Fibroblast of villous mesenchyme (primary cell): ENCODE measurements around the gene CRNKL1. TPM values are rescaled to one million over a fixed set of nuclear protein-coding genes. Genes with fewer than 3 reads are reported as not detected.
A peak's percentile ranks its signal among the peaks of the same experiment; 100 is the strongest.

Source experiments
- DNase-seq: peaks from one replicate; pipeline ENCODE4 v3.0.0-alpha.2; 2010; ENCODE audit warnings: low read depth
- H3K4me3 ChIP-seq: 2 replicates; pipeline ENCODE4 v1.5.1; 2011; ENCODE audit warnings: low read depth, mild to moderate bottlenecking, low read length
- CTCF ChIP-seq: IDR thresholded peaks from 2 replicates; pipeline ENCODE4 v1.5.1; 2012; ENCODE audit warnings: low read depth, mild to moderate bottlenecking, low read length; ENCODE audit not compliant: insufficient read depth
- total RNA-seq: library from RNA; depleted of rRNA; stranded (reverse); fragments of >200 nt; gene quantifications from 2 replicates; pipeline ENCODE4 v1.2.3, GENCODE V29; 2012

CRNKL1 gene
- total RNA-seq, 1 donor = 31.1 TPM

DNA sequence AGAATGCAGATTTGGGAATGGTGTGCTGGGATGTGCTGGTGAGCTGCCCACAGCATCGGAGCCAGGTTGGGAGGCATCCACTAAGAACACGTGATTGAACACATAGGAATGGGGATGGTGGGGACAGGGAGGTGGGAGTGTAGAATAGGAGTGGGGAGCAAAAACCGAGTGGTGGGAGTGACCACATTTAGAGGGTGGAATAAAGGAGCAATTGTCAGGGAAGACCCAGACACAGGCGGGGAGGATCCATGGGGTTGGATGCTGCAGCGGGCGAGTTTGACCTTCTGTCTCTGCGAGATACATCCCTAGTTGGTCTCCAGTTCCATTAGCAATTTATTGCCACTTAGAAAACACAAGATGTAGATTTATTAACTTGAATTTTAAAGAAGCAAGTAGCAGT lies 30.4 kb downstream of the CRNKL1 start:
- DNase-seq = no peak
- H3K4me3 ChIP-seq = no peak overlapping the region
- no peak for TF ChIP-seq CTCF

GRCh38 chr20:20020908-20021307 lies 31.4 kb downstream of the CRNKL1 start:
- no peak for TF ChIP-seq CTCF
- no peak for DNase-seq
- H3K4me3 ChIP-seq = no peak overlapping the region

DNA sequence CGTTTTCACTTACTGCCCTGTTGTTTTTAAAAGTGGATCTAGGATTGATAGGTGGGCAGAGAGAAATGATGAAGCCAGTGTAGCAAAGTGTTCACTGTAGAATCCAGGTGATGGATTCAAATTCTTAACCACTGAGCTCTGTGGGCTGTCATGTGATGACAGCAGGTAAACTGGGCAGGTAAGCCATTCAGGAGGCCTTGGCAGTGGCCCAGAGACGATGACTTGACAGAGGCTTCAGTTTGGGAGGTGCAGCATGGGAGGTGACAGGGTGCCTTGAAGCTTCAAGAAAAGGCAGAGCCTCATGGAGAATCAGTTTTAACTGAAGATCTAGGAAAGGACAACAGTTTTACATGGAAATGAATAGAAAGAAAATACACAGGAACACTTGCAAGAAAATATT lies 33.1 kb downstream of the CRNKL1 start:
- H3K4me3 ChIP-seq = no peak overlapping the region
- DNase-seq = no peak
- TF ChIP-seq CTCF = no peak

DNA sequence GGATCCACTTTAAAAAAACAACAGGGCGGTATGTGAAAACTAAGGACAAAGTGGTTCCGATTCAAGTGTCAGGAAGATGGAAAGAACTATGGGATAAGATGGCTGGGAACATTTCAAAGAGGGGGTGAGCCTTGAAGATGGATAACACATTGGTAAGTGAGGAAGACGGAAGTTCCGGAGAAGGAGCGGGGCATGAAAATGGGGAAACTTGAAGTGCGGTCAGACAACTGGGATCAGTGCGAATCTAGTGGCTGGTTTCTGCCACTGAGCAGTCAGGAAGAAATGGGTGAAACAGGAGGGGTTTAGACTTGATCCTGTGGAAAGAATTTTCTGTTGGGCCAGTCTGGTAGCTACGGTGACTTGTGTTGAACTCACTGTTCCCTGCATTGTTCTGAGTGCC lies 33.9 kb downstream of the CRNKL1 start:
- TF ChIP-seq CTCF = no peak
- no peak for DNase-seq
- H3K4me3 ChIP-seq = peak overlapping the region; percentile 78

DNA sequence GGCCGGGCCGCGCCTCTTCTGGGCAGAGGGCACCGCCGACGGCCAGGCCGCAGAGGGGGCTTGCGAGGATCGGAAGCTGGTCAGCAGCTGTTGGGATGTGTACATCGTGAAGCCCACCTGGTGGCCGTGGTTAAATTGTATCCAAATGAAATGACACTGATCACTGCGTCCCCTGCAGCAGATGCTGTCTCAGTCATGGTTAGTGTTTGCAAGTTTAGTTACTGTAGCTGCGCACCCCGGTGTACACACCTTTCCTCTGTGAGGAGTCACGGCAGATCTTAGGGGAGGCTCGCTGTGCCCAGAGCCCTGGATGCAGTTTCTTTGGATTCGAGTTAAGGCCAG lies 34.5 kb downstream of the CRNKL1 start:
- TF ChIP-seq CTCF = no peak
- H3K4me3 ChIP-seq = peak overlapping the region; percentile 78
- DNase-seq = no peak

GRCh38 chr20:20017001-20017843 lies 35.0 kb downstream of the CRNKL1 start, which contains the start of gene NAA20:
NAA20 (plus strand) TSS chr20:20017362; CDS start chr20:20017397, 35 bp downstream.
- peak within 1 kb of the TSS; percentile 78 for H3K4me3 ChIP-seq
- DNase-seq = peak; percentile 93
- TF ChIP-seq CTCF = peak; percentile 68

GRCh38 chr20:20014659-20015058 lies 37.6 kb downstream of the CRNKL1 start:
- DNase-seq = no peak
- H3K4me3 ChIP-seq = no peak overlapping the region
- no peak for TF ChIP-seq CTCF
